ENCODE data around the gene PDE4A. TPM values are rescaled to one million over a fixed set of nuclear protein-coding genes. Genes with fewer than 3 reads are reported as not detected.

Gene PDE4A
- polyA plus RNA-seq, 3 donors: 4.7 to 14.8 (median 5.8) TPM

- Mint-ChIP-seq H3K4me1 (peaks cover 9% of the 10 kb centered on the region), H3K27me3 (ENCODE audit: low read depth in 3 of 3) (peaks cover 3 to 11% (median 5%) of the 10 kb centered on the region in 3 donors), H3K27ac (no peak overlapping the region), H3K9me3 (peaks cover 0 to 2% (median 0%) of the 10 kb centered on the region in 7 donors), H3K36me3 (peaks cover 12 to 15% of the 10 kb centered on the region in 2 donors), H3K4me3 (no peak overlapping the region)
- H3K9me3 ChIP-seq (replicated peaks in 1 of 2; ENCODE audit: control insufficient read depth in 1 of 2, insufficient read depth in 1 of 2, low read length in 2 of 2): no peaks in the 10 kb centered on the region
- peaks cover 0 to 4% of the 10 kb centered on the region in 2 donors for H3K4me1 ChIP-seq (ENCODE audit: control insufficient read depth in 1 of 2, insufficient read depth in 2 of 2, low read length in 2 of 2)
- no peak overlapping the region for H2AFZ ChIP-seq (ENCODE audit: insufficient read depth, low read depth, low read length, poor library complexity, severe bottlenecking)
- H3K36me3 ChIP-seq (replicated peaks in 1 of 2; ENCODE audit: control insufficient read depth in 1 of 2, insufficient read depth in 2 of 2, low read length in 2 of 2): peaks cover 0 to 2% of the 10 kb centered on the region in 2 donors
- no peak overlapping the region for H3K4me2 ChIP-seq (replicated peaks; ENCODE audit: extremely low read depth, low read length, poor library complexity, severe bottlenecking)
- no peak for DNase-seq
- H3K4me3 ChIP-seq (replicated peaks in 1 of 3; ENCODE audit: low read depth in 2 of 3, low read length in 3 of 3): no peak overlapping the region
- TF ChIP-seq CTCF (IDR thresholded peaks at IDR 0.05): no peak
- no peaks in the 10 kb centered on the region for H3K79me2 ChIP-seq (ENCODE audit: insufficient read depth, low read length)
- intact Hi-C loops (cut with micrococcal nuclease): no loop called here
- H3K9ac ChIP-seq (ENCODE audit: insufficient read depth, low read length, poor library complexity, severe bottlenecking): no peak overlapping the region
- no peaks in the 10 kb centered on the region for H3K27me3 ChIP-seq (ENCODE audit: control insufficient read depth in 2 of 2, insufficient read depth in 2 of 2, low read length in 2 of 2)
- H4K20me1 ChIP-seq (ENCODE audit: insufficient read depth, low read length): peaks cover 49% of the 10 kb centered on the region
- WGBS (ENCODE audit: insufficient coverage): 100% methylated on average over 2 of the region's 3 CpGs
- H3K27ac ChIP-seq (ENCODE audit: low read depth in 1 of 2, low read length in 2 of 2): no peak overlapping the region
Observed at GRCh38 chr19:10442698-10443097, 22.4 kb downstream of the PDE4A start.

GRCh38 chr19:10449037-10449436 lies 28.7 kb downstream of the PDE4A start:
- peak overlapping the region in 1 of 7 donors; percentile 13 for H3K27ac Mint-ChIP-seq
- no peak overlapping the region for H3K4me2 ChIP-seq (replicated peaks; ENCODE audit: extremely low read depth, low read length, poor library complexity, severe bottlenecking)

More at GRCh38 chr19:10449037-10449436, 28.7 kb downstream of the PDE4A start:
- Histone ChIP-seq H3K4me1 (ENCODE audit: control insufficient read depth in 1 of 2, insufficient read depth in 2 of 2, low read length in 2 of 2) (peaks cover 0 to 4% of the 10 kb centered on the region in 2 donors), H3K9me3 (replicated peaks in 1 of 2; ENCODE audit: control insufficient read depth in 1 of 2, insufficient read depth in 1 of 2, low read length in 2 of 2) (no peaks in the 10 kb centered on the region), H3K79me2 (ENCODE audit: insufficient read depth, low read length) (no peaks in the 10 kb centered on the region), H3K27ac (ENCODE audit: low read depth in 1 of 2, low read length in 2 of 2) (no peak overlapping the region), H3K9ac (ENCODE audit: insufficient read depth, low read length, poor library complexity, severe bottlenecking) (no peak overlapping the region), H4K20me1 (ENCODE audit: insufficient read depth, low read length) (peaks cover 32% of the 10 kb centered on the region), H2AFZ (ENCODE audit: insufficient read depth, low read depth, low read length, poor library complexity, severe bottlenecking) (no peak overlapping the region), H3K4me3 (replicated peaks in 1 of 3; ENCODE audit: low read depth in 2 of 3, low read length in 3 of 3) (no peak overlapping the region), H3K36me3 (replicated peaks in 1 of 2; ENCODE audit: control insufficient read depth in 1 of 2, insufficient read depth in 2 of 2, low read length in 2 of 2) (peaks cover 11 to 13% of the 10 kb centered on the region in 2 donors), H3K27me3 (ENCODE audit: control insufficient read depth in 2 of 2, insufficient read depth in 2 of 2, low read length in 2 of 2) (peaks cover 0 to 3% of the 10 kb centered on the region in 2 donors)
- Mint-ChIP-seq H3K36me3 (peaks cover 23 to 33% of the 10 kb centered on the region in 2 donors), H3K9me3 (peaks cover 0 to 3% (median 0%) of the 10 kb centered on the region in 7 donors), H3K27me3 (ENCODE audit: low read depth in 3 of 3) (peaks cover 25 to 35% (median 25%) of the 10 kb centered on the region in 3 donors), H3K4me1 (peaks cover 10% of the 10 kb centered on the region), H3K4me3 (no peak overlapping the region)
- intact Hi-C loops (cut with micrococcal nuclease): no loop called here
- WGBS (ENCODE audit: insufficient coverage): 97% methylated on average over 7 of the region's 7 CpGs
- TF ChIP-seq CTCF (IDR thresholded peaks at IDR 0.05): no peak
- DNase-seq: no peak
